GM11168 (cell line): ENCODE data around the gene GSAP.

Experiments
- in situ Hi-C: fragments of 300-500 bp; cut with MboI; formaldehyde crosslinking; loops from one replicate; pipeline ENCODE4 v1.12.0; 2022; ENCODE audit warnings: low sequenced_read_pairs; ENCODE audit not compliant: unreplicated experiment

GSAP gene

GRCh38 chr7:77409739-77410547 is 6.2 kb downstream of the GSAP start:
- in situ Hi-C loops = no loop called here

GRCh38 chr7:77409005-77409738 is 7.0 kb downstream of the GSAP start:
- in situ Hi-C loops = no loop called here

GRCh38 chr7:77407906-77408305 is 8.2 kb downstream of the GSAP start:
- in situ Hi-C loops = no loop called here

- in situ Hi-C loops = no loop called here
These were observed 9.7 kb downstream of the GSAP start for GRCh38 chr7:77406421-77406820.

- in situ Hi-C loops = no loop called here
These were observed 11.5 kb downstream of the GSAP start for GRCh38 chr7:77404641-77405040.

- in situ Hi-C loops = no loop called here
These were observed 12.2 kb downstream of the GSAP start for GRCh38 chr7:77403957-77404356.

- in situ Hi-C loops = no loop called here
These were observed 13.3 kb downstream of the GSAP start for GRCh38 chr7:77402818-77403217.

- in situ Hi-C loops = no loop called here
These were observed 15.1 kb downstream of the GSAP start for GRCh38 chr7:77401002-77401401.

GRCh38 chr7:77399816-77400215 is 16.3 kb downstream of the GSAP start:
- in situ Hi-C loops = no loop called here

- in situ Hi-C loops = no loop called here
These were observed 19.1 kb downstream of the GSAP start for GRCh38 chr7:77396894-77397547.

- in situ Hi-C loops = no loop called here
These were observed 20.5 kb downstream of the GSAP start for GRCh38 chr7:77395626-77396025.

- in situ Hi-C loops = no loop called here
These were observed 22.2 kb downstream of the GSAP start for GRCh38 chr7:77393954-77394353.

- in situ Hi-C loops = no loop called here
These were observed 22.9 kb downstream of the GSAP start for GRCh38 chr7:77393261-77393660.

GRCh38 chr7:77391230-77391629 is 24.9 kb downstream of the GSAP start:
- in situ Hi-C loops = no loop called here

- in situ Hi-C loops = no loop called here
These were observed 28.0 kb downstream of the GSAP start for GRCh38 chr7:77388055-77388641.

- in situ Hi-C loops = no loop called here
These were observed 29.9 kb downstream of the GSAP start for GRCh38 chr7:77386165-77386822.

- in situ Hi-C loops = no loop called here
These were observed 32.8 kb downstream of the GSAP start for GRCh38 chr7:77383333-77383740.

GRCh38 chr7:77382532-77382931 is 33.6 kb downstream of the GSAP start:
- in situ Hi-C loops = no loop called here

GRCh38 chr7:77378584-77378983 is 37.6 kb downstream of the GSAP start:
- in situ Hi-C loops = no loop called here

- in situ Hi-C loops = no loop called here
These were observed 45.5 kb downstream of the GSAP start for GRCh38 chr7:77370606-77371005.
